Measurements from ENCODE around the gene LRRC2. TPM values are rescaled to one million over a fixed set of nuclear protein-coding genes. Genes with fewer than 3 reads are reported as not detected.

LRRC2 gene
- total RNA-seq, 4 donors from 2014 or later, result 0.32 to 0.83 (median 0.55) TPM

DNA sequence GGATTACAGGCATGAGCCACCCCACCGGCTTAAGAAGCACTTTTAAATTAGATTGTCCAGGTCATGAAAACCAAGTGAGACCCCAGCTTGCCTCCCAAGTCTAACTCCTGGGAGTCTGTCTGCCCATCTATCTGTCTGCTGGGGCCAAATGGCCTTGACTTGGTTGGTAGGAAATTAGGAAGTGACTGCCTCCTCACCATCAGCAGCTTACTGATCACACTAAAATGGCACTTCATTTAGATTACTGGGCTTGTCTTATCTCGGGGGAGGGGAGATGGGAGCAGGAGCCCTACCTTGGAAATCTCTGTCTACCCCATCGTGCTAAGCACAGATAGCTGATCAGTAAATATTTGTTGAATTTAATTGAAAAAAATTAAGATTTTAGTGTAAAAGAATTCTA, 5.6 kb upstream of the LRRC2 start:
- Histone ChIP-seq H3K4me1 (peaks cover under 1 to 5% (median 2%) of the 10 kb centered on the region in 4 donors), H3K36me3 (no peaks in the 10 kb centered on the region), H3K4me3 (no peak overlapping the region), H3K27ac (replicated peaks in 1 of 4) (no peak overlapping the region), H3K27me3 (peaks cover 0 to 34% (median under 1%) of the 10 kb centered on the region in 4 donors), H3K9me3 (peaks cover 0 to 5% (median 2%) of the 10 kb centered on the region in 4 donors)
- TF ChIP-seq EP300 (IDR thresholded peaks at IDR 0.05), result no peak
- no peak for TF ChIP-seq CTCF (IDR thresholded peaks at IDR 0.05)
- no peak for TF ChIP-seq POLR2A (IDR thresholded peaks at IDR 0.05; ENCODE audit: low read depth)
- TF ChIP-seq POLR2AphosphoS5 (IDR thresholded peaks at IDR 0.05), result no peak
- intact Hi-C loops (cut with DNase I), result no loop called here
- DNase-seq (ENCODE audit: extremely low spot score), result no peak
- WGBS, result 70% methylated on average over 3 of the region's 3 CpGs

DNA sequence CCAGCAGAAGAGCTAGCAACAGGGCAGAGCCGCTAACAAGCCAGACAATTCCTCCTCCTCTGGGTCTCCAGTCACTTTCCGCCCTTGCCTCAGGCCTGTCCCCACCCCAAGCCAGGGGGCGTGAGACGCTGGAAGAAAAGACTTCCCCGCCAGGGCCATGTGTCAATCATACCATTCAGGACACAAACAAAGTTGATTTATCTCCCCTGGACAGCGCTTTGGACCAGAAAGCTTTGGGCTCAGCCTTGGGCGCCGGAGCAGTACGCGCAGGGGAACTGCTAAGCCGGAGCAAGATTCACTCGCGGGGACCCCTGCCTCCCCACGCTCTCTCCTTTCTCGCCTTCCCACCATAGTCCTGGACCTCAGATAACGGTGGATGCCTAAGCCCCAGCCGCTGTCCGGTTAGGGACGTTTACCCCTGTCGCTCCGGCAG, 479 bp downstream of the LRRC2 start:
- Histone ChIP-seq H3K4me1 (peaks cover 15 to 18% (median 15%) of the 10 kb centered on the region in 4 donors), H3K27ac (replicated peaks in 1 of 4) (no peak overlapping the region), H3K27me3 (peaks cover 0 to 27% (median 3%) of the 10 kb centered on the region in 4 donors), H3K36me3 (no peaks in the 10 kb centered on the region), H3K9me3 (peaks cover 0 to 11% (median 5%) of the 10 kb centered on the region in 4 donors), H3K4me3 (peak overlapping the region; percentile 53 to 67 (median 59))
- TF ChIP-seq EP300 (IDR thresholded peaks at IDR 0.05) (no peak), POLR2AphosphoS5 (IDR thresholded peaks at IDR 0.05) (no peak), POLR2A (IDR thresholded peaks at IDR 0.05; ENCODE audit: low read depth) (no peak), CTCF (IDR thresholded peaks at IDR 0.05) (no peak)
- DNase-seq (ENCODE audit: extremely low spot score), result no peak
- 0% methylated on average over 2 of the region's 21 CpGs for WGBS
- intact Hi-C loops (cut with DNase I), result no loop called here

DNA sequence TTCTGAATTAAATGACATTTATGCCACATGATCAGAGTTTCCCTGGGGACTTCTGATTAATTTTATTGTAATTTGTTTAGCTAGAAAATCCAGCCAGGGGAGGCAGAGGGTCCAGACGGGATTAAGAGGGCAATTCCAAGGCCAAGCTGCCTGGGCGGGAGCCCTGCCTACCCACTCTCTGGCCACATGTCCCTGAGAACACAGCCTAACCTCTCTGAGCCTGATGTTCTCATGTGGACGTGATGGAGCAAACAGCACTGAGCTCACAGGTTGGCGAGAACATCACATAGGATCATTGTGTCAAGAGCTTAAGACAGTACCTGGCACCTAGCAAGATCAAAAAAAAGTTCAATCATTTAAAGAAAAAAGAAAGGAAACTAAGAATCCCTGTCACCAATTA, 1.0 kb downstream of the LRRC2 start:
- Histone ChIP-seq H3K36me3 (no peaks in the 10 kb centered on the region), H3K9me3 (peaks cover 0 to 11% (median 5%) of the 10 kb centered on the region in 4 donors), H3K4me1 (peaks cover 15 to 18% (median 15%) of the 10 kb centered on the region in 4 donors), H3K4me3 (peak overlapping the region; percentile 53 to 67 (median 59)), H3K27me3 (peaks cover 0 to 27% (median 3%) of the 10 kb centered on the region in 4 donors), H3K27ac (replicated peaks in 1 of 4) (no peak overlapping the region)
- TF ChIP-seq POLR2AphosphoS5 (IDR thresholded peaks at IDR 0.05), result no peak
- no peak for TF ChIP-seq CTCF (IDR thresholded peaks at IDR 0.05)
- no peak for TF ChIP-seq EP300 (IDR thresholded peaks at IDR 0.05)
- no peak for TF ChIP-seq POLR2A (IDR thresholded peaks at IDR 0.05; ENCODE audit: low read depth)
- intact Hi-C loops (cut with DNase I), result no loop called here
- DNase-seq (ENCODE audit: extremely low spot score), result no peak
- WGBS, result 76% methylated on average over 4 of the region's 4 CpGs

DNA sequence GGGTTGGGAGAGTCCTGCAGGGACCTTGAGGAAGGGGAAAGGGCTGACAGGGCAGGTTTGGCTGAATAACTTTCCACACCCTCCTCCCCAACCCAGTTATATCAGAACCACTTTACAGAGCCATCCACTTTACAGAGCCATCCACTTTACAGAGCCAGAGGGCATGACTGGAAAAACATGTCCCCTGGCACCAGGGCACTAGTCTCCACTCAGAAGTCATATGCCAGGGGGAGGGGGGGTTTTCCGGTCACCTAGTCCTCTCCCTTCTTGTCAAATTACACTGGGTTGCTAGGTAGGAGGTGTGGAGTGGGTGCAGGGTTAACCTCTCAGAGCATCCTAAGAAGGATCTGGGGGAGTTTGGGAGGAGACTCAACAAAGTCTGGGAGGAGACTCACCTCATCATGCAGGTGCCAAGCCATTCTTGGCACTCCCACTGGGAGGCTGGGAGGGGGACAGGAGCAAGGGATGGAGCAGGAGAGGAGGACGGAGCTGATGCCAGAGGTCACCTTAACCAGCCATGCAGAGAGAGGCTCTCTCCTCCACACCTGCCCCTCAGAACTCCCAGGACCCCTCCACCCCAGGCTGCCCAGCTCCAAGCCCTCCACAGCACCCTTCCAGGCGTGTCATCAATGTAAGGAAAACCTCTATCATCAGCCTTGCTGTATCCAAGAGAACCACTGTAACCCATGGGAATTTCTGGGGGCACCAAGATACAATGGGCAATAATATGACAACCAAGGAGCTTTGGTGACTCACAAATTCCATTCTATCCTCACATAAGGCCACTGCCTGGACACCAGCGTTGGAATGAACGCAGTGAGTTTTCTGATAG, 1.7 kb downstream of the LRRC2 start:
- H3K4me1 ChIP-seq, result peaks cover 15 to 18% (median 15%) of the 10 kb centered on the region in 4 donors
- H3K9me3 ChIP-seq, result peaks cover 0 to 6% (median 3%) of the 10 kb centered on the region in 4 donors
- intact Hi-C loops (cut with DNase I), result no loop called here
- peaks cover 0 to 27% (median 3%) of the 10 kb centered on the region in 4 donors for H3K27me3 ChIP-seq
- no peak for DNase-seq (ENCODE audit: extremely low spot score)
- TF ChIP-seq POLR2AphosphoS5 (IDR thresholded peaks at IDR 0.05), result no peak
- no peak for TF ChIP-seq POLR2A (IDR thresholded peaks at IDR 0.05; ENCODE audit: low read depth)
- no peak for TF ChIP-seq EP300 (IDR thresholded peaks at IDR 0.05)
- TF ChIP-seq CTCF (IDR thresholded peaks at IDR 0.05), result no peak
- 91% methylated on average over 4 of the region's 5 CpGs for WGBS
- H3K4me3 ChIP-seq, result no peak overlapping the region
- H3K27ac ChIP-seq (replicated peaks in 1 of 4), result no peak overlapping the region
- no peaks in the 10 kb centered on the region for H3K36me3 ChIP-seq

All from esophagus muscularis mucosa (tissue), 4 donors.